Neutrophil (primary cell): ENCODE measurements around the gene NLRC3.

Experiments
- H3K27ac ChIP-seq: fragments of 200-600 bp; sonication (generic); 2 replicates; pipeline ENCODE4 v1.5.1; 2016; ENCODE audit warnings: mild to moderate bottlenecking, moderate library complexity
- H3K27me3 ChIP-seq: fragments of 200-600 bp; sonication (generic); 2 replicates; pipeline ENCODE4 v1.6.0; 2016; ENCODE audit warnings: mild to moderate bottlenecking
- H3K36me3 ChIP-seq: fragments of 200-600 bp; sonication (generic); 2 replicates; pipeline ENCODE4 v1.5.1; 2017
- H3K4me1 ChIP-seq, 2 experiments: fragments of 200-600 bp in 1 of 2; sonication (generic) in 1 of 2; 1 replicate in 1 of 2; 2 replicates in 1 of 2; pipeline versions ENCODE4 v1.5.1 to v1.6.1; 2013 to 2016; ENCODE audit warnings: low read depth in 1 of 2, low read length in 1 of 2, mild to moderate bottlenecking in 1 of 2, moderate library complexity in 1 of 2; ENCODE audit not compliant: control insufficient read depth in 1 of 2, insufficient read depth in 1 of 2
- H3K4me3 ChIP-seq, 2 experiments: fragments of 200-600 bp in 1 of 2; sonication (generic) in 1 of 2; 1 replicate in 1 of 2; 2 replicates in 1 of 2; pipeline ENCODE4 v1.5.1; 2013 to 2016; ENCODE audit warnings: low read depth in 1 of 2, low read length in 1 of 2, mild to moderate bottlenecking in 1 of 2, moderate library complexity in 1 of 2
- H3K9me3 ChIP-seq: fragments of 200-600 bp; sonication (generic); 2 replicates; pipeline ENCODE4 v1.5.1; 2016
- CTCF ChIP-seq: fragments of 200-600 bp; sonication (generic); IDR thresholded peaks from 2 replicates; pipeline ENCODE4 v1.5.1; 2016; ENCODE audit warnings: antibody characterized with exemption

Gene NLRC3

GRCh38 chr16:3608069-3608468, 30.9 kb upstream of the NLRC3 start:
- Histone ChIP-seq H3K4me3 (no peak overlapping the region), H3K36me3 (peaks cover 8% of the 10 kb centered on the region), H3K27me3 (no peaks in the 10 kb centered on the region), H3K9me3 (no peaks in the 10 kb centered on the region), H3K4me1 (peaks cover 25 to 27% of the 10 kb centered on the region in 2 experiments), H3K27ac (no peak overlapping the region)
- TF ChIP-seq CTCF: no peak

- TF ChIP-seq CTCF: no peak
- Histone ChIP-seq H3K27me3 (no peaks in the 10 kb centered on the region), H3K4me3 (no peak overlapping the region), H3K4me1 (peaks cover 21 to 23% of the 10 kb centered on the region in 2 experiments), H3K36me3 (peaks cover 12% of the 10 kb centered on the region), H3K9me3 (no peaks in the 10 kb centered on the region), H3K27ac (no peak overlapping the region)
Observed at GRCh38 chr16:3607634-3608033, 30.4 kb upstream of the NLRC3 start.

GRCh38 chr16:3607161-3607560, 30.0 kb upstream of the NLRC3 start:
- Histone ChIP-seq H3K4me3 (no peak overlapping the region), H3K27ac (no peak overlapping the region), H3K9me3 (no peaks in the 10 kb centered on the region), H3K4me1 (peaks cover 16 to 18% of the 10 kb centered on the region in 2 experiments), H3K36me3 (peaks cover 17% of the 10 kb centered on the region), H3K27me3 (no peaks in the 10 kb centered on the region)
- no peak for TF ChIP-seq CTCF

- Histone ChIP-seq H3K27me3 (no peaks in the 10 kb centered on the region), H3K4me3 (no peak overlapping the region), H3K4me1 (peaks cover 13% of the 10 kb centered on the region in 2 experiments), H3K9me3 (no peaks in the 10 kb centered on the region), H3K27ac (no peak overlapping the region), H3K36me3 (peaks cover 24% of the 10 kb centered on the region)
- no peak for TF ChIP-seq CTCF
Observed at GRCh38 chr16:3606441-3606840, 29.2 kb upstream of the NLRC3 start.

- TF ChIP-seq CTCF: no peak
- H3K4me1 ChIP-seq: no peaks in the 10 kb centered on the region
- no peak overlapping the region for H3K4me3 ChIP-seq
- peaks cover 54% of the 10 kb centered on the region for H3K36me3 ChIP-seq
- H3K27ac ChIP-seq: no peak overlapping the region
- H3K9me3 ChIP-seq: no peaks in the 10 kb centered on the region
- H3K27me3 ChIP-seq: no peaks in the 10 kb centered on the region
Observed at GRCh38 chr16:3602320-3602653, 25.1 kb upstream of the NLRC3 start.
